WTC11 (cell line): ENCODE measurements around the gene MVP. TPM values are rescaled to one million over a fixed set of nuclear protein-coding genes. Genes with fewer than 3 reads are reported as not detected.

Source experiments
- ATAC-seq: fragments of 200-7000 bp; cut with Tn5 transposase; 2 replicates; pipeline ENCODE4 v1.10.0; 2021; ENCODE audit warnings: mild to moderate bottlenecking, moderate library complexity
- CTCF ChIA-PET: fragments of 300-600 bp; sonication (Branson Sonifier 250); formaldehyde crosslinking; loops from one replicate; lab custom pipeline; 2021; ENCODE audit warnings: antibody characterized with exemption; lab: Charles Lee
- POLR2A ChIA-PET: fragments of 350-600 bp; sonication (Branson Sonifier 250); formaldehyde crosslinking; loops from one replicate; lab custom pipeline; 2021; ENCODE audit warnings: antibody characterized with exemption; lab: Charles Lee
- DNase-seq: peaks from one replicate; pipeline ENCODE4 v3.0.0; 2021; ENCODE audit warnings: low spot score
- H3K27ac Mint-ChIP-seq: 2 replicates; pipeline ENCODE4 v1.8.0; 2021; ENCODE audit warnings: mixed read lengths
- H3K27me3 Mint-ChIP-seq: 2 replicates; pipeline ENCODE4 v1.8.0; 2021; ENCODE audit warnings: low read depth, mild to moderate bottlenecking, moderate library complexity, mixed read lengths
- H3K36me3 Mint-ChIP-seq: 2 replicates; pipeline ENCODE4 v1.8.0; 2021; ENCODE audit warnings: mixed read lengths
- H3K4me1 Mint-ChIP-seq: 2 replicates; pipeline ENCODE4 v1.8.0; 2022; ENCODE audit warnings: mixed read lengths
- H3K4me3 Mint-ChIP-seq: 2 replicates; pipeline ENCODE4 v1.8.0; 2021; ENCODE audit warnings: mild to moderate bottlenecking, moderate library complexity, mixed read lengths
- H3K9me3 Mint-ChIP-seq: 2 replicates; pipeline ENCODE4 v1.8.0; 2021; ENCODE audit warnings: mixed read lengths
- CBFB ChIP-seq: sonication (generic); formaldehyde crosslinking; IDR thresholded peaks from 2 replicates; pipeline ENCODE4 v1.8.1; 2022; ENCODE audit warnings: mild to moderate bottlenecking, low read depth, missing genetic modification reagents
- CREM ChIP-seq: sonication (generic); formaldehyde crosslinking; IDR thresholded peaks from 2 replicates; pipeline ENCODE4 v1.8.1; 2022; ENCODE audit warnings: mild to moderate bottlenecking, missing genetic modification reagents, moderate library complexity
- EMX1 ChIP-seq: fragments of 250-450 bp; sonication (Bioruptor Pico); IDR thresholded peaks from 2 replicates; pipeline ENCODE4 v1.8.0; 2021; ENCODE audit warnings: mild to moderate bottlenecking
- FOXJ3 ChIP-seq: sonication (generic); formaldehyde crosslinking; IDR thresholded peaks from 2 replicates; pipeline ENCODE4 v1.9.0; 2021; ENCODE audit warnings: missing genetic modification reagents, mild to moderate bottlenecking, borderline replicate concordance
- GRHL2 ChIP-seq: fragments of 250-450 bp; sonication (Bioruptor Pico); IDR thresholded peaks from 2 replicates; pipeline ENCODE4 v1.8.0; 2022; ENCODE audit warnings: mild to moderate bottlenecking, moderate library complexity; ENCODE audit not compliant: insufficient replicate concordance, severe bottlenecking
- NFE2L1 ChIP-seq: sonication (generic); formaldehyde crosslinking; IDR thresholded peaks from 2 replicates; pipeline ENCODE4 v1.8.1; 2023; ENCODE audit warnings: missing genetic modification reagents
- NFYB ChIP-seq: sonication (generic); formaldehyde crosslinking; conservative IDR thresholded peaks from 2 replicates; pipeline ENCODE4 v1.8.0; 2022; ENCODE audit warnings: low read depth, missing genetic modification reagents
- RELA ChIP-seq: sonication (generic); formaldehyde crosslinking; IDR thresholded peaks from 2 replicates; pipeline ENCODE4 v1.8.1; 2022; ENCODE audit warnings: missing genetic modification reagents, mild to moderate bottlenecking, borderline replicate concordance
- TCF7 ChIP-seq: sonication (generic); formaldehyde crosslinking; IDR thresholded peaks from 2 replicates; pipeline ENCODE4 v1.8.0; 2022; ENCODE audit warnings: mild to moderate bottlenecking, low read depth, missing genetic modification reagents, moderate library complexity
- ZNF396 ChIP-seq: fragments of 250-450 bp; sonication (Bioruptor Pico); IDR thresholded peaks from 2 replicates; pipeline ENCODE4 v1.8.0; 2021; ENCODE audit warnings: mild to moderate bottlenecking, moderate library complexity, borderline replicate concordance
- ZNF423 ChIP-seq: fragments of 250-450 bp; sonication (Bioruptor Pico); IDR thresholded peaks from 2 replicates; pipeline ENCODE4 v2.1.2; 2022; ENCODE audit warnings: mild to moderate bottlenecking, moderate library complexity
- total RNA-seq: library from RNA; stranded (reverse); gene quantifications from 3 replicates; pipeline ENCODE4 v1.2.3, GENCODE V29; 2021
- TF ChIP-seq, protein P1 (sequence below): sonication (generic); formaldehyde crosslinking; IDR thresholded peaks from 2 replicates; pipeline ENCODE4 v1.8.0; 2023; ENCODE audit warnings: missing genetic modification reagents, mild to moderate bottlenecking, borderline replicate concordance
- TF ChIP-seq, protein P2 (sequence below): fragments of 250-450 bp; sonication (Bioruptor Pico); IDR thresholded peaks from 2 replicates; pipeline ENCODE4 v1.8.0; 2021; ENCODE audit warnings: mild to moderate bottlenecking
- TF ChIP-seq, protein P3 (sequence below): sonication (generic); formaldehyde crosslinking; IDR thresholded peaks from 2 replicates; pipeline ENCODE4 v1.8.1; 2022; ENCODE audit warnings: low read depth, mild to moderate bottlenecking, moderate library complexity, missing genetic modification reagents, borderline replicate concordance
- TF ChIP-seq, protein P4 (sequence below): sonication (generic); formaldehyde crosslinking; IDR thresholded peaks from 2 replicates; pipeline ENCODE4 v1.8.0; 2022; ENCODE audit warnings: mild to moderate bottlenecking, missing genetic modification reagents

MVP gene
- total RNA-seq, 1 experiment from 2014 or later = 10.8 TPM

DNA sequence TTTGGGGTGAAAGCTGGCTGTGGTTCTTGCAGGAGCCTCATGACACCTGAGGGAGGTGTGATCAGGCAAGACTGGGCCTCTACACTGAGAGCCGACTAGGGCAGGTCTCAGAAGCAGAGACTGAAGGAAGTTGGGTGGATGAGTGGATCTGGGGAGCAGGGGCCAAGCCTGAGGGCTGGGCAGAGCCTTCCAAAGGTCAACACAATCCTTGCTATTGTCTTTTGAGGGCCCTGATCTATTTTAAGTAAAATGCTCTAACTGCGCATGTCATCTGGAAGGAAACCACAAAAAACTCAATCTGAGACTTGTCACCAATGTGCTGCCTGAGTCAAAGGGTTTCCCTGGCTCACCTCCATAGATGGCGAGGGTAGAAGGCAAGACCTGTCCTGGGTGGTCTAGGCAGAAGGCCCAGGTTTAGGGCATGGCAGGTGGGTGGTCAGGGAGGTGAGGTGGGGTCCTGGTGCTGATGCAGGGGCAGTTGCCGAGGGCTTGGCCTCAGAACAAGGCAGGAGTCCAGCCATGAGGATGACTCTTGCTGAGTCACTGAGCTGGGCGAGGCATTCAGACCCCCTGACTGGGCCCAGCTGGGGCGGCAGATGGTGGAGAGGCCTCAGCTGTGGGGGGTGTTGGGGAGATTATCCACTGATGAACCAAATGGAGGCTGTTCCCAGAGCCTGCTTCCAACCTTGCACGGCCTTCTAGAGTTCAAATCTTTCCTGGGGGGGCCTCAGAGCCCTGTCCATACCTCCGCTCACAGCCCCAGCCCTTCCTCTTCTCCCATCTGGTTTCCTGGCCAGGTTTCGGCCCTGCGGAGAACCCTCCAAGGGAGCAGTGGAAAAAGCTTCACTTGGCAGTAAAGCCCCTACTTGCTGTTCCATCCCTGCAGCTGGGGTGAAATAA is 5.1 kb downstream of the MVP start:
- ATAC-seq = peak; percentile 13; the same call in 1 of the 2 replicates
- no peaks in the 10 kb centered on the region for H3K27me3 Mint-ChIP-seq
- no peak for DNase-seq

DNA sequence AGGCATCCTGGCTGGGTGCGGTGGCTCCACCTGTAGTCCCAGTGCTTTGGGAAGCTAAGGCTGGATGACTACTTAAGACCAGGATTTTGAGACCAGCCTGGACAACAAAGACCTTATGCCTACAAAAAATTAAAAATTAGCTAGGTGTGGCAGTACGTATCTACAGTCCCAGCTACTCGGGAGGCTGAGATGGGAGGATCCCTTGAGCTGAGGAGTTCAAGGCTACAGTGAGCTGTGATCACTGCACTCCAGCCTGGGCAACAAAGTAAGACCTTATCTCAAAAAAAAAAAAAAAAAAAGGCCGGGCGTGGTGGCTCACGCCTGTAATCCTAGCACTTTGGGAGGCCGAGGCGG is 6.1 kb downstream of the MVP start:
- H3K9me3 Mint-ChIP-seq = no peaks in the 10 kb centered on the region
- H3K27ac Mint-ChIP-seq = no peak overlapping the region
- no peaks in the 10 kb centered on the region for H3K27me3 Mint-ChIP-seq
- peaks cover 14% of the 10 kb centered on the region for H3K4me1 Mint-ChIP-seq
- ChIA-PET POLR2A (interaction anchor here (0.7 kb wide), 1 partner anchor 510 kb away, joined by 3 read pairs; no protein-coding TSS in a partner anchor), CTCF (interaction anchor here (0.7 to 6.4 kb wide), 5 partner anchors 10 to 239 kb away, joined by 3 to 68 read pairs (median 8); partner anchors contain the start of genes ALDOA and PAGR1)
- H3K36me3 Mint-ChIP-seq = no peaks in the 10 kb centered on the region
- DNase-seq (no peak), ATAC-seq (no peak)
- TF ChIP-seq, protein P1, sequence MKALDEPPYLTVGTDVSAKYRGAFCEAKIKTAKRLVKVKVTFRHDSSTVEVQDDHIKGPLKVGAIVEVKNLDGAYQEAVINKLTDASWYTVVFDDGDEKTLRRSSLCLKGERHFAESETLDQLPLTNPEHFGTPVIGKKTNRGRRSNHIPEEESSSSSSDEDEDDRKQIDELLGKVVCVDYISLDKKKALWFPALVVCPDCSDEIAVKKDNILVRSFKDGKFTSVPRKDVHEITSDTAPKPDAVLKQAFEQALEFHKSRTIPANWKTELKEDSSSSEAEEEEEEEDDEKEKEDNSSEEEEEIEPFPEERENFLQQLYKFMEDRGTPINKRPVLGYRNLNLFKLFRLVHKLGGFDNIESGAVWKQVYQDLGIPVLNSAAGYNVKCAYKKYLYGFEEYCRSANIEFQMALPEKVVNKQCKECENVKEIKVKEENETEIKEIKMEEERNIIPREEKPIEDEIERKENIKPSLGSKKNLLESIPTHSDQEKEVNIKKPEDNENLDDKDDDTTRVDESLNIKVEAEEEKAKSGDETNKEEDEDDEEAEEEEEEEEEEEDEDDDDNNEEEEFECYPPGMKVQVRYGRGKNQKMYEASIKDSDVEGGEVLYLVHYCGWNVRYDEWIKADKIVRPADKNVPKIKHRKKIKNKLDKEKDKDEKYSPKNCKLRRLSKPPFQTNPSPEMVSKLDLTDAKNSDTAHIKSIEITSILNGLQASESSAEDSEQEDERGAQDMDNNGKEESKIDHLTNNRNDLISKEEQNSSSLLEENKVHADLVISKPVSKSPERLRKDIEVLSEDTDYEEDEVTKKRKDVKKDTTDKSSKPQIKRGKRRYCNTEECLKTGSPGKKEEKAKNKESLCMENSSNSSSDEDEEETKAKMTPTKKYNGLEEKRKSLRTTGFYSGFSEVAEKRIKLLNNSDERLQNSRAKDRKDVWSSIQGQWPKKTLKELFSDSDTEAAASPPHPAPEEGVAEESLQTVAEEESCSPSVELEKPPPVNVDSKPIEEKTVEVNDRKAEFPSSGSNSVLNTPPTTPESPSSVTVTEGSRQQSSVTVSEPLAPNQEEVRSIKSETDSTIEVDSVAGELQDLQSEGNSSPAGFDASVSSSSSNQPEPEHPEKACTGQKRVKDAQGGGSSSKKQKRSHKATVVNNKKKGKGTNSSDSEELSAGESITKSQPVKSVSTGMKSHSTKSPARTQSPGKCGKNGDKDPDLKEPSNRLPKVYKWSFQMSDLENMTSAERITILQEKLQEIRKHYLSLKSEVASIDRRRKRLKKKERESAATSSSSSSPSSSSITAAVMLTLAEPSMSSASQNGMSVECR = no peak
- TF ChIP-seq CBFB (CRISPR knock-in tag) (no peak), FOXJ3 (CRISPR knock-in tag) (no peak), GRHL2 (CRISPR knock-in tag) (no peak), EMX1 (CRISPR knock-in tag) (no peak), NFYB (CRISPR knock-in tag) (no peak), TCF7 (CRISPR knock-in tag) (no peak), RELA (CRISPR knock-in tag) (no peak)
- TF ChIP-seq, protein P2, sequence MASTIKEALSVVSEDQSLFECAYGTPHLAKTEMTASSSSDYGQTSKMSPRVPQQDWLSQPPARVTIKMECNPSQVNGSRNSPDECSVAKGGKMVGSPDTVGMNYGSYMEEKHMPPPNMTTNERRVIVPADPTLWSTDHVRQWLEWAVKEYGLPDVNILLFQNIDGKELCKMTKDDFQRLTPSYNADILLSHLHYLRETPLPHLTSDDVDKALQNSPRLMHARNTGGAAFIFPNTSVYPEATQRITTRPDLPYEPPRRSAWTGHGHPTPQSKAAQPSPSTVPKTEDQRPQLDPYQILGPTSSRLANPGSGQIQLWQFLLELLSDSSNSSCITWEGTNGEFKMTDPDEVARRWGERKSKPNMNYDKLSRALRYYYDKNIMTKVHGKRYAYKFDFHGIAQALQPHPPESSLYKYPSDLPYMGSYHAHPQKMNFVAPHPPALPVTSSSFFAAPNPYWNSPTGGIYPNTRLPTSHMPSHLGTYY = no peak
- no peak overlapping the region for H3K4me3 Mint-ChIP-seq

More for the DNA sequence above, 5.1 kb downstream of the MVP start:
- POLR2A ChIA-PET = interaction anchor here (0.8 to 0.9 kb wide), 2 partner anchors 9 to 19 kb away, joined by 3 read pairs; partner anchors contain the start of gene MAZ
- H3K4me3 Mint-ChIP-seq = no peak overlapping the region
- peak overlapping the region; percentile 23; the same call in 1 of the 2 replicates for H3K27ac Mint-ChIP-seq
- no peaks in the 10 kb centered on the region for H3K9me3 Mint-ChIP-seq
- TF ChIP-seq, protein P3, sequence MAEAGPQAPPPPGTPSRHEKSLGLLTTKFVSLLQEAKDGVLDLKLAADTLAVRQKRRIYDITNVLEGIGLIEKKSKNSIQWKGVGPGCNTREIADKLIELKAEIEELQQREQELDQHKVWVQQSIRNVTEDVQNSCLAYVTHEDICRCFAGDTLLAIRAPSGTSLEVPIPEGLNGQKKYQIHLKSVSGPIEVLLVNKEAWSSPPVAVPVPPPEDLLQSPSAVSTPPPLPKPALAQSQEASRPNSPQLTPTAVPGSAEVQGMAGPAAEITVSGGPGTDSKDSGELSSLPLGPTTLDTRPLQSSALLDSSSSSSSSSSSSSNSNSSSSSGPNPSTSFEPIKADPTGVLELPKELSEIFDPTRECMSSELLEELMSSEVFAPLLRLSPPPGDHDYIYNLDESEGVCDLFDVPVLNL (CRISPR knock-in tag) = no peak
- TF ChIP-seq CREM (CRISPR knock-in tag) (no peak), ZNF396 (CRISPR knock-in tag) (no peak), FOXJ3 (CRISPR knock-in tag) (no peak), NFE2L1 (CRISPR knock-in tag) (peak; percentile 48; the same call in 1 of the 2 replicates), ZNF423 (CRISPR knock-in tag) (0 out of 2 replicates have a peak, but pooled peaks have one; percentile 4)
- TF ChIP-seq, protein P4, sequence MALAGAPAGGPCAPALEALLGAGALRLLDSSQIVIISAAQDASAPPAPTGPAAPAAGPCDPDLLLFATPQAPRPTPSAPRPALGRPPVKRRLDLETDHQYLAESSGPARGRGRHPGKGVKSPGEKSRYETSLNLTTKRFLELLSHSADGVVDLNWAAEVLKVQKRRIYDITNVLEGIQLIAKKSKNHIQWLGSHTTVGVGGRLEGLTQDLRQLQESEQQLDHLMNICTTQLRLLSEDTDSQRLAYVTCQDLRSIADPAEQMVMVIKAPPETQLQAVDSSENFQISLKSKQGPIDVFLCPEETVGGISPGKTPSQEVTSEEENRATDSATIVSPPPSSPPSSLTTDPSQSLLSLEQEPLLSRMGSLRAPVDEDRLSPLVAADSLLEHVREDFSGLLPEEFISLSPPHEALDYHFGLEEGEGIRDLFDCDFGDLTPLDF = 0 out of 2 replicates have a peak, but pooled peaks have one; percentile 56
- TF ChIP-seq, all 79 proteins: peak for 3
- Mint-ChIP-seq H3K36me3 (peaks cover 4% of the 10 kb centered on the region), H3K4me1 (peaks cover 20% of the 10 kb centered on the region)
- CTCF ChIA-PET = interaction anchor here (0.7 to 6.4 kb wide), 5 partner anchors 9 to 207 kb away, joined by 3 to 68 read pairs (median 8); partner anchors contain the start of gene PAGR1
